Measurements from ENCODE around the gene KCNA10. TPM values are rescaled to one million over a fixed set of nuclear protein-coding genes. Genes with fewer than 3 reads are reported as not detected.
A peak's percentile ranks its signal among the peaks of the same experiment; 100 is the strongest.

The KCNA10 gene
- total RNA-seq, 6 experiments from 2014 or later: not detected

GRCh38 chr1:110524311-110525248 is 5.6 kb upstream of the KCNA10 start:
- ATAC-seq (peak; percentile 15 to 47 (median 34)), DNase-seq (no peak)
- WGBS (ENCODE audit: insufficient coverage, low coverage, low lambda C conversion rate, missing lambda C conversion rate): 39% methylated on average over 15 of the region's 20 CpGs
- intact Hi-C loops (cut with DNase I): no loop called here
- H3K27ac ChIP-seq: no peak overlapping the region
- TF ChIP-seq POLR2A (IDR thresholded peaks at IDR 0.05): no peak
- TF ChIP-seq CTCF (IDR thresholded peaks at IDR 0.05): peak in 3 of 4 donors; percentile 36 to 46 (median 39)
- no peak overlapping the region for H3K4me3 ChIP-seq
- no peaks in the 10 kb centered on the region for H3K9me3 ChIP-seq
- peaks cover 0 to 3% of the 10 kb centered on the region in 2 donors for H3K27me3 ChIP-seq
- no peaks in the 10 kb centered on the region for H3K4me1 ChIP-seq
- no peaks in the 10 kb centered on the region for H3K36me3 ChIP-seq

- ATAC-seq (no peak), DNase-seq (no peak)
- no peaks in the 10 kb centered on the region for H3K4me1 ChIP-seq
- H3K4me3 ChIP-seq: no peak overlapping the region
- WGBS (ENCODE audit: insufficient coverage, low coverage, low lambda C conversion rate, missing lambda C conversion rate): 34% methylated on average over 3 of the region's 4 CpGs
- TF ChIP-seq CTCF (IDR thresholded peaks at IDR 0.05): no peak
- no peak for TF ChIP-seq POLR2A (IDR thresholded peaks at IDR 0.05)
- H3K27me3 ChIP-seq: peaks cover 0 to 3% of the 10 kb centered on the region in 2 donors
- no peaks in the 10 kb centered on the region for H3K36me3 ChIP-seq
- no peak overlapping the region for H3K27ac ChIP-seq
- no peaks in the 10 kb centered on the region for H3K9me3 ChIP-seq
- intact Hi-C loops (cut with DNase I): no loop called here
Measured at GRCh38 chr1:110523011-110523410, 4.0 kb upstream of the KCNA10 start.

- no peak for TF ChIP-seq CTCF (IDR thresholded peaks at IDR 0.05)
- no peak for TF ChIP-seq POLR2A (IDR thresholded peaks at IDR 0.05)
- intact Hi-C loops (cut with DNase I): no loop called here
- Histone ChIP-seq H3K9me3 (no peaks in the 10 kb centered on the region), H3K27ac (no peak overlapping the region), H3K4me1 (no peaks in the 10 kb centered on the region), H3K4me3 (no peak overlapping the region), H3K36me3 (no peaks in the 10 kb centered on the region), H3K27me3 (peaks cover 0 to 3% of the 10 kb centered on the region in 2 donors)
- ATAC-seq (no peak), DNase-seq (no peak)
- 53% methylated on average over 5 of the region's 5 CpGs for WGBS (ENCODE audit: insufficient coverage, low coverage, low lambda C conversion rate, missing lambda C conversion rate)
Measured at GRCh38 chr1:110522560-110522959, 3.6 kb upstream of the KCNA10 start.

- Histone ChIP-seq H3K4me1 (no peaks in the 10 kb centered on the region), H3K9me3 (no peaks in the 10 kb centered on the region), H3K4me3 (no peak overlapping the region), H3K27me3 (peaks cover 0 to 3% of the 10 kb centered on the region in 2 donors), H3K27ac (no peak overlapping the region), H3K36me3 (no peaks in the 10 kb centered on the region)
- 26% methylated on average over 3 of the region's 3 CpGs for WGBS (ENCODE audit: insufficient coverage, low coverage, low lambda C conversion rate, missing lambda C conversion rate)
- TF ChIP-seq POLR2A (IDR thresholded peaks at IDR 0.05): no peak
- TF ChIP-seq CTCF (IDR thresholded peaks at IDR 0.05): no peak
- intact Hi-C loops (cut with DNase I): no loop called here
- ATAC-seq (no peak), DNase-seq (no peak)
Measured at GRCh38 chr1:110520827-110521226, 1.9 kb upstream of the KCNA10 start.

All from right lobe of liver (tissue), 6 donors.